Measurements from ENCODE around the gene OR5AU1. TPM values are rescaled to one million over a fixed set of nuclear protein-coding genes. Genes with fewer than 3 reads are reported as not detected.
A peak's percentile ranks its signal among the peaks of the same experiment; 100 is the strongest.

Gene OR5AU1
- total RNA-seq, 1 experiment from 2014 or later: not detected

DNA sequence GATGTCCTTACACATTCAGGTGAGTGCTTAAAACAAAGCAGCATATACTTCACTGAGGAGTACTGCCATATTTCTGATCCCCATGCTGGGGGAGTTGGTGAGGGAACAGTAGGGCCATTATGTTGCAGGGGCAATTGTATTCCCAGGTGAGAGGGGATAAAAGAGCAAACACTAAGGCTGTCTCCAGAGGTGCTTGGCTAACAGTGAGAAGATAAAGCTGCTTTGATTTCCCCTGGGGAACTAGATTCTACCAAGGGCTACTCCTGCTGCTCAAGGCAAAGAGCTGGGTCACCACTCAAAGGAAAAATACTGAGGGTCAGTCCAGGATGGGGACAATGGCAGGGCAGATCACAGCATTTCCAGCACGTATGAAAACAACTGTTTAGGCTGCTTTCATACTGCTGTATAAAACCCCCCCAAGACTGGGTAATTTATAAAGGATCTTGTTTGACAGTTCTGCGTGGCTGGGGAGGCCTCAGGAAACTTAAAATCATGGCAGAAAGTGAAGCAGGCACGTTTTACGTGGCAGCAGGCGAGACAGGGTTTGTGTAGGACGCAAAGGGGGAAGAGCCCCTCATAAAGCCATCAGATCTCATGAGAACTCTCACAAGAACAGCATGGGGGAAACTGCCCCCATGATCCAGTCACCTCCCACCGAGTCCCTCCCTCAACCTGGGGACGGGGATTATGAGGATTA lies 47.8 kb upstream of the OR5AU1 start:
- TF ChIP-seq, protein P1, sequence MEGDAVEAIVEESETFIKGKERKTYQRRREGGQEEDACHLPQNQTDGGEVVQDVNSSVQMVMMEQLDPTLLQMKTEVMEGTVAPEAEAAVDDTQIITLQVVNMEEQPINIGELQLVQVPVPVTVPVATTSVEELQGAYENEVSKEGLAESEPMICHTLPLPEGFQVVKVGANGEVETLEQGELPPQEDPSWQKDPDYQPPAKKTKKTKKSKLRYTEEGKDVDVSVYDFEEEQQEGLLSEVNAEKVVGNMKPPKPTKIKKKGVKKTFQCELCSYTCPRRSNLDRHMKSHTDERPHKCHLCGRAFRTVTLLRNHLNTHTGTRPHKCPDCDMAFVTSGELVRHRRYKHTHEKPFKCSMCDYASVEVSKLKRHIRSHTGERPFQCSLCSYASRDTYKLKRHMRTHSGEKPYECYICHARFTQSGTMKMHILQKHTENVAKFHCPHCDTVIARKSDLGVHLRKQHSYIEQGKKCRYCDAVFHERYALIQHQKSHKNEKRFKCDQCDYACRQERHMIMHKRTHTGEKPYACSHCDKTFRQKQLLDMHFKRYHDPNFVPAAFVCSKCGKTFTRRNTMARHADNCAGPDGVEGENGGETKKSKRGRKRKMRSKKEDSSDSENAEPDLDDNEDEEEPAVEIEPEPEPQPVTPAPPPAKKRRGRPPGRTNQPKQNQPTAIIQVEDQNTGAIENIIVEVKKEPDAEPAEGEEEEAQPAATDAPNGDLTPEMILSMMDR (conservative IDR thresholded peaks at IDR 0.05): no peak
- Histone ChIP-seq H4K91ac (ENCODE audit: insufficient read length, low read depth, low read length) (no peak overlapping the region), H3K79me2 (ENCODE audit: insufficient read depth, low read length) (no peaks in the 10 kb centered on the region), H2BK20ac (ENCODE audit: low read depth, low read length, poor library complexity, severe bottlenecking) (no peak overlapping the region), H3K4me1 (ENCODE audit: insufficient read depth, low read length) (no peaks in the 10 kb centered on the region), H4K20me1 (ENCODE audit: control insufficient read depth, insufficient read depth, insufficient read length) (no peaks in the 10 kb centered on the region), H2AK5ac (ENCODE audit: insufficient read length, low read length) (no peak overlapping the region), H3K4ac (ENCODE audit: low read depth, low read length) (no peak overlapping the region), H3K18ac (ENCODE audit: insufficient read length, low read depth, low read length) (no peak overlapping the region), H3K9ac (ENCODE audit: extremely low read depth, insufficient read length, low read length) (no peak overlapping the region), H3K27me3 (ENCODE audit: insufficient read depth, low read length) (no peaks in the 10 kb centered on the region), H2BK12ac (ENCODE audit: insufficient read length, low read depth, low read length) (no peak overlapping the region), H2BK5ac (ENCODE audit: insufficient read length, low read length) (no peak overlapping the region), H3K9me3 (ENCODE audit: control insufficient read depth, low read depth, low read length) (no peaks in the 10 kb centered on the region), H4K5ac (ENCODE audit: insufficient read length, low read depth, low read length) (no peak overlapping the region), H2BK120ac (ENCODE audit: low read depth, low read length, poor library complexity, severe bottlenecking) (no peak overlapping the region), H3K56ac (ENCODE audit: insufficient read length, low read depth, low read length) (no peak overlapping the region), H3K14ac (ENCODE audit: insufficient read depth, low read length) (no peak overlapping the region), H3K23ac (ENCODE audit: insufficient read length, low read depth, low read length) (no peak overlapping the region), H3K23me2 (ENCODE audit: insufficient read length, low read depth, low read length, poor library complexity, severe bottlenecking) (no peaks in the 10 kb centered on the region), H2AFZ (ENCODE audit: low read length) (no peak overlapping the region), H3K27ac (ENCODE audit: insufficient read length, low read depth, low read length) (peak overlapping the region; percentile 33), H3T11ph (ENCODE audit: low read length) (no peak overlapping the region), H2BK15ac (ENCODE audit: low read depth, low read length) (no peak overlapping the region), H4K8ac (replicated peaks; ENCODE audit: insufficient read length, low read depth, low read length) (no peak overlapping the region), H3K79me1 (ENCODE audit: insufficient read depth, low read depth, low read length, poor library complexity, severe bottlenecking) (no peaks in the 10 kb centered on the region), H3K4me2 (ENCODE audit: insufficient read depth, insufficient read length, low read length) (no peak overlapping the region)
- peaks cover 13 to 27% (median 18%) of the 10 kb centered on the region in 3 experiments; a peak in 6 of 7 replicates for H3K36me3 Mint-ChIP-seq (ENCODE audit: insufficient read depth in 1 of 3, low read depth in 3 of 3)
- peak overlapping the region in 2 of 3 experiments; percentile 46 to 95; a peak in 4 of 7 replicates for H3K27ac Mint-ChIP-seq
- no peaks in the 10 kb centered on the region for H3K9me3 Mint-ChIP-seq
- no CpG with 5 or more reads among the region's 8 CpGs for WGBS (ENCODE audit: extremely low coverage, insufficient read length, low lambda C conversion rate)
- no peak overlapping the region; a peak in 1 of 5 replicates for H3K4me3 Mint-ChIP-seq
- H3K27me3 Mint-ChIP-seq (ENCODE audit: low read depth): no peaks in the 10 kb centered on the region
- DNase-seq: no peak
- peaks cover 50 to 55% of the 10 kb centered on the region in 2 experiments for H3K4me1 Mint-ChIP-seq

Measured in H9 (cell line).